T-helper 2 cell treated with Interferon-gamma antibody and Interleukin-4, amounts not matched to agents 100 ng/mL and 5 ng/mL, for 36 hours (primary cell): ENCODE measurements around the gene ADNP2. TPM values are rescaled to one million over a fixed set of nuclear protein-coding genes. Genes with fewer than 3 reads are reported as not detected.

Source experiments
- intact Hi-C: fragments of 100-400 bp; cut with micrococcal nuclease; formaldehyde crosslinking; loops from one replicate; pipeline ENCODE4 v1.15.1; 2023
- total RNA-seq: library from RNA; stranded (reverse); gene quantifications from 2 replicates; pipeline ENCODE4 v1.2.3, GENCODE V29; 2022

Gene ADNP2
- 27.1 and 28.6 TPM in 2 replicates for total RNA-seq

- intact Hi-C loops: loop anchor here (1.0 to 2.0 kb wide), 3 partner anchors 38 to 121 kb away; partner anchors contain the start of genes RBFA and TXNL4A
Observed at GRCh38 chr18:80108739-80109675, at the start of gene ADNP2. ADNP2 (plus strand) TSS chr18:80109262; CDS start chr18:80117543, 8,281 bp downstream.

- intact Hi-C loops: no loop called here
Observed at GRCh38 chr18:80059945-80060344, 49.1 kb upstream of the ADNP2 start.

GRCh38 chr18:80065705-80066104 lies 43.4 kb upstream of the ADNP2 start:
- intact Hi-C loops: no loop called here

- intact Hi-C loops: no loop called here
Observed at GRCh38 chr18:80067321-80067720, 41.7 kb upstream of the ADNP2 start.

GRCh38 chr18:80067897-80068296 lies 41.2 kb upstream of the ADNP2 start:
- intact Hi-C loops: no loop called here

- intact Hi-C loops: no loop called here
Observed at GRCh38 chr18:80068571-80069272, 40.3 kb upstream of the ADNP2 start.

GRCh38 chr18:80070825-80071224 lies 38.2 kb upstream of the ADNP2 start:
- intact Hi-C loops: no loop called here

GRCh38 chr18:80074183-80074582 lies 34.9 kb upstream of the ADNP2 start:
- intact Hi-C loops: no loop called here

- intact Hi-C loops: no loop called here
Observed at GRCh38 chr18:80074697-80075096, 34.4 kb upstream of the ADNP2 start.

- intact Hi-C loops: no loop called here
Observed at GRCh38 chr18:80075940-80076339, 33.1 kb upstream of the ADNP2 start.

GRCh38 chr18:80076379-80076778 lies 32.7 kb upstream of the ADNP2 start:
- intact Hi-C loops: no loop called here

GRCh38 chr18:80077873-80078272 lies 31.2 kb upstream of the ADNP2 start:
- intact Hi-C loops: no loop called here

- intact Hi-C loops: no loop called here
Observed at GRCh38 chr18:80086281-80086680, 22.8 kb upstream of the ADNP2 start.

GRCh38 chr18:80088036-80088435 lies 21.0 kb upstream of the ADNP2 start:
- intact Hi-C loops: no loop called here

GRCh38 chr18:80088823-80089222 lies 20.2 kb upstream of the ADNP2 start:
- intact Hi-C loops: no loop called here

GRCh38 chr18:80095414-80095813 lies 13.6 kb upstream of the ADNP2 start:
- intact Hi-C loops: no loop called here

- intact Hi-C loops: no loop called here
Observed at GRCh38 chr18:80096032-80096565, 13.0 kb upstream of the ADNP2 start.

- intact Hi-C loops: no loop called here
Observed at GRCh38 chr18:80097201-80097600, 11.9 kb upstream of the ADNP2 start.

- intact Hi-C loops: loop anchor here (5.0 kb wide), 1 partner anchor 156 kb away; no protein-coding TSS in a partner anchor
Observed at GRCh38 chr18:80103231-80103630, 5.8 kb upstream of the ADNP2 start.

GRCh38 chr18:80104364-80104779 lies 4.7 kb upstream of the ADNP2 start:
- intact Hi-C loops: loop anchor here (5.0 kb wide), 1 partner anchor 157 kb away; no protein-coding TSS in a partner anchor

- intact Hi-C loops: no loop called here
Observed at GRCh38 chr18:80105369-80106167, 3.5 kb upstream of the ADNP2 start.
